HEK293T (cell line): ENCODE results near the gene ACVR2A.

Source experiments
- ARNT ChIP-seq: fragments of 450-650 bp; IDR thresholded peaks from 2 replicates; pipeline ENCODE4 v1.6.1; 2017; ENCODE audit warnings: mild to moderate bottlenecking
- BHLHE40 ChIP-seq: fragments of 450-650 bp; IDR thresholded peaks from 2 replicates; pipeline ENCODE4 v1.6.1; 2016; ENCODE audit warnings: mild to moderate bottlenecking, moderate library complexity, borderline replicate concordance
- CTBP1 ChIP-seq: fragments of 450-650 bp; IDR thresholded peaks from 2 replicates; pipeline ENCODE4 v1.6.1; 2016; ENCODE audit warnings: borderline replicate concordance
- ELF4 ChIP-seq: fragments of 450-650 bp; IDR thresholded peaks from 2 replicates; pipeline ENCODE4 v1.6.1; 2017; ENCODE audit warnings: antibody characterized with exemption
- FOXA1 ChIP-seq: fragments of 450-650 bp; IDR thresholded peaks from 2 replicates; pipeline ENCODE4 v1.6.1; 2016; ENCODE audit warnings: mild to moderate bottlenecking
- FOXK2 ChIP-seq: fragments of 450-650 bp; IDR thresholded peaks from 2 replicates; pipeline ENCODE4 v1.6.1; 2016; ENCODE audit warnings: mild to moderate bottlenecking
- FOXM1 ChIP-seq: fragments of 450-650 bp; IDR thresholded peaks from 2 replicates; pipeline ENCODE4 v1.6.1; 2017; ENCODE audit warnings: mild to moderate bottlenecking, borderline replicate concordance
- NFRKB ChIP-seq: fragments of 450-650 bp; IDR thresholded peaks from 2 replicates; pipeline ENCODE4 v1.6.1; 2016; ENCODE audit warnings: mild to moderate bottlenecking, moderate library complexity
- SP1 ChIP-seq: fragments of 450-650 bp; IDR thresholded peaks from 2 replicates; pipeline ENCODE4 v1.6.1; 2017
- SUZ12 ChIP-seq: fragments of 450-650 bp; IDR thresholded peaks from 2 replicates; pipeline ENCODE4 v1.6.1; 2016; ENCODE audit warnings: mild to moderate bottlenecking

DNA sequence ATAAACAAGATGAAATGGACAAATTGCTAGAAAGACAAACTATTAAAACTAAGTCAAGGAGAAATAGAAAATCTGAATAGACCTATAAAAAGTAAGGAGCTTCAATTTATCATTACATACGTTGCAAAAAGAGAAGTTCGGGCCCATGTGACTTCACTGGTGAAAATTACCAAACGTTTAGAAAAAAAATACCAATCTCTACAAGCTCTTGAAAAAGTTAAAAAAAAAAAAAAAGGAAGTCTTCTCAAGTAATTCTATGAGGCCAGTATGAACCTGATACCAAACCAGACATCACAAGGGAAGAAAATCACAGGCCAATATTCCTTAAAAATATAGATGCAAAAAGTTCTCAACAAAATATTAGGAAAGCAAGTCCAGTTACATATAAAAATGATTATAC, 20.2 kb upstream of the ACVR2A start:
- TF ChIP-seq BHLHE40 (no peak), ARNT (no peak), FOXA1 (no peak), SP1 (no peak), ELF4 (no peak), NFRKB (no peak), SUZ12 (no peak), FOXK2 (no peak), FOXM1 (no peak), CTBP1 (no peak)
